SK-N-MC (cell line): ENCODE data around the gene TMEM86B.

Experiments
- DNase-seq: peaks from one replicate; pipeline ENCODE4 v3.0.0-alpha.2; 2011; ENCODE audit warnings: low read depth, low spot score
- H3K27ac ChIP-seq: fragments of 200-600 bp; sonication (generic); 2 replicates; pipeline ENCODE4 v1.5.1; 2016; ENCODE audit warnings: mixed run types
- H3K36me3 ChIP-seq: fragments of 200-600 bp; sonication (generic); 2 replicates; pipeline ENCODE4 v1.6.1; 2017; ENCODE audit warnings: antibody characterized with exemption, low read length, mixed read lengths; ENCODE audit not compliant: insufficient read depth
- H3K4me3 ChIP-seq: fragments of 200-600 bp; sonication (generic); 2 replicates; pipeline ENCODE4 v1.5.1; 2016
- H3K9ac ChIP-seq: fragments of 200-600 bp; sonication (generic); 2 replicates; pipeline ENCODE4 v1.8.0; 2017; ENCODE audit warnings: mixed run types, mixed read lengths; ENCODE audit not compliant: insufficient read length
- H3K9me3 ChIP-seq: fragments of 200-600 bp; sonication (generic); 2 replicates; pipeline ENCODE4 v1.6.1; 2017; ENCODE audit warnings: low read depth, mild to moderate bottlenecking, antibody characterized with exemption, low read length, moderate library complexity, mixed read lengths
- EZH2 ChIP-seq: fragments of 200-600 bp; sonication (generic); IDR thresholded peaks from one replicate; pipeline ENCODE4 v1.6.1; 2017; ENCODE audit warnings: antibody characterized with exemption
- FOXP2 ChIP-seq: optimal IDR thresholded peaks from 2 replicates; pipeline ENCODE3; 2011; ENCODE audit warnings: mild to moderate bottlenecking, moderate library complexity; ENCODE audit not compliant: insufficient read depth; ENCODE audit errors: extremely low read length, control extremely low read depth
- POLR2AphosphoS5 ChIP-seq: IDR thresholded peaks from 2 replicates; pipeline ENCODE4 v1.6.1; 2012; ENCODE audit warnings: mild to moderate bottlenecking, low read depth, low read length, borderline replicate concordance

TMEM86B gene

GRCh38 chr19:55247621-55248099, 19.1 kb upstream of the TMEM86B start:
- Histone ChIP-seq H3K4me3 (no peak overlapping the region), H3K36me3 (peaks cover 25% of the 10 kb centered on the region; the same call in 1 of the 2 replicates), H3K9me3 (no peaks in the 10 kb centered on the region), H3K27ac (no peak overlapping the region), H3K9ac (no peak overlapping the region)
- DNase-seq, result no peak
- TF ChIP-seq EZH2, result no peak

DNA sequence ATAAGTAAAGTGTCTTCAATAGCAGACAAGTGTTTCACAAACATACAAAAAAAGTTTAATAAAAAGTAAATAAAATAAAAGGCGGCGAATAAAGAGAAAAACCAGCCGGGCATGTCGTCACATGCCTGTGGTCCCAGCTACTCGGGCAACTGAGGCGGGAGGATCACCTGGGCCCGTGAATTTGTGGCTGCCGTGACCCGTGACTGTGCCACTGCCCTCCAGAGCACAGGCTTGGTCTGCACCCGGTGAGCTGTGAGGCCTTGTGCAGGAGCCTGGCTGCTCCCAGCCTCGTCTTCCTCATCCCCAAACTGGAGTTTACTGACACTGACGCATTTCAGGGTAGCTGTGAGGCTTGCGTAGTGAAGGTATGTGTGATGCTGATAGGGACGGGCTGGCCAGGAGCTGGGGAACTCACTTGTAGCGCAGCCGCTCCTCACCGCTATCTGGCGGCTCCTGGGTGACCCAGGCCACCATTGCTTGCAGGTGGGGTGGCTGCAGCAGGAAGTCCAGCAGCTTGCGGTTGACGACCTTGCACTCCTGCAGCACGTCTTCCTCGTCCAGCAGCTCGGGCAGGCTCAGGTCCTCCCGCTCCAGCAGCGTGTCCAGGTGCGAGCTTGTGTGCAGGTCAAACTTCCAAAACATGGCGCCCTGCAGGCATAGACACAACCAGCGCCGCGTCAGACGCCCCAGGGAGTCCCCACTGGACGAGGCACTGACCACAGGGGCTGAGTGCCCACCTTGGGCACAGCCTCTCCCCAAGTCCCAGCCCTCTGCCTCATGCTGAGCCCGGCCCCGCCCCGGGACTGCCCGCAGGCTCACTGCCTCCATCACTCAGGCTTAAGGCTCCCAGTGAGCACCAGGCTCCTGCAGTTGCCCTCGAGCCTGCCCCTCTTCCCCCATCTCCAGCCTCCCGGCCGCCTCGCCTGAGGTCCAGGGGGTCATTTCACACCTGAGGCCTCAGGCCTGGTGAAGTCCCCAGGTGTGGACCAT, 18.2 kb upstream of the TMEM86B start:
- H3K9ac ChIP-seq, result no peak overlapping the region
- H3K9me3 ChIP-seq, result no peaks in the 10 kb centered on the region
- TF ChIP-seq EZH2, result no peak
- TF ChIP-seq POLR2AphosphoS5, result no peak
- TF ChIP-seq FOXP2, result no peak
- DNase-seq, result no peak
- no peak overlapping the region for H3K27ac ChIP-seq
- H3K36me3 ChIP-seq, result peaks cover 34% of the 10 kb centered on the region
- no peak overlapping the region for H3K4me3 ChIP-seq

DNA sequence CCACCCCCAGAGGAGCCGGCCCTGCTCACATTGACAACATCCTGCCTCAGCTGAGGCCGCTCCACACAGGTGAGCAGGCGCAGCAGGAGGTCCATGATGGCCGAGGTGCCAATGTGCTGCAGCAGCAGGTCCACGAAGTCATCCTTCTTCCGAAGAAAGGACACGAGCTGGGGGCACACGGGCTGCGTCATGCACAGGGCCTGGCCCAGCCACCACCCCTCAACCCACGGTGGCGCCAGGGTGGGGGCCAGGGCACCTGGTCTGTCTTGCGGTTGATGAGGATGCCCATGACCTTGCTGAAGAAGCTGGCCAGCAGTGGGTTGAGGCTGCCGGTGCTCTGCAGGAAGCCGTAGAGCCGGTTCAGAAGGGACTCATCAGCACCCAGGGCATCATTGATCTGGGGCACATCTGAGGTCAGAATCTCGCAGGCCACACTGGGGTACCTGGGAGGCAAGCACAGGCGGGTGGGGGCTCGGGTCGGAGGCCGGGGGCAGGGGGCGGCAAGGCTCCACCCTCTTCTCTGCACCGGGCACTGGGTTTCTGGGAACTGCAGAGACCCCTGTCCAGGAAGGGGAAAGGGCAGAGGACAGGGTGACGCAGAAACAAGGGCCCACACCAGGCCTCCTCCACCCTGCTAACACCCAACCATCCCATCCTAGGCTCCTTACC, 16.8 kb upstream of the TMEM86B start:
- no peak for TF ChIP-seq POLR2AphosphoS5
- no peak for TF ChIP-seq FOXP2
- no peak for TF ChIP-seq EZH2
- DNase-seq, result no peak
- H3K4me3 ChIP-seq, result no peak overlapping the region
- no peak overlapping the region for H3K27ac ChIP-seq
- no peak overlapping the region for H3K9ac ChIP-seq
- peaks cover 44% of the 10 kb centered on the region for H3K36me3 ChIP-seq
- H3K9me3 ChIP-seq, result no peaks in the 10 kb centered on the region

- DNase-seq, result no peak
- H3K4me3 ChIP-seq, result no peak overlapping the region
- H3K9ac ChIP-seq, result no peak overlapping the region
- TF ChIP-seq FOXP2 (no peak), POLR2AphosphoS5 (no peak), EZH2 (no peak)
- H3K9me3 ChIP-seq, result no peaks in the 10 kb centered on the region
- peaks cover 54% of the 10 kb centered on the region for H3K36me3 ChIP-seq
- H3K27ac ChIP-seq, result no peak overlapping the region
Measured at GRCh38 chr19:55244004-55244680, 15.6 kb upstream of the TMEM86B start.

DNA sequence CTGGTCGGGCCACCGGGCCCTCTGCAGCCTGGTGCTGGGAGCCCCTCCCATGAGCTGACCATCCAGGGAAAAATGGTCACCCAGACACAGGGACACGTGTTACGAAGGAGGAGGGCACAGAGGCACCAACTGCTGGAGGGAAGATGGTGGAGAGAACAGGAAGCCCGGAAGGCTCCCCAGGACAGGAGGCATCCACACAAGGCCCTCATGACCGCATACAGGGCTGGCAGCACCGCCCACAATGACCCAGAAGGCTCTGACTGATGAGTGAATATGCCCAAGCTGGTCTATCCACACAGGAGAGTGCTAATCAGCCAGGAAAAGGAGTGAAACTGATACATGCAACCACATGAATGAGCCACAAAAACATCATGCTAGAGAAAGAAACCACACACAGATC, 14.0 kb upstream of the TMEM86B start:
- TF ChIP-seq EZH2, result no peak
- no peak overlapping the region for H3K9ac ChIP-seq
- no peaks in the 10 kb centered on the region for H3K9me3 ChIP-seq
- no peak overlapping the region for H3K4me3 ChIP-seq
- H3K27ac ChIP-seq, result no peak overlapping the region
- DNase-seq, result no peak
- H3K36me3 ChIP-seq, result peaks cover 68% of the 10 kb centered on the region

DNA sequence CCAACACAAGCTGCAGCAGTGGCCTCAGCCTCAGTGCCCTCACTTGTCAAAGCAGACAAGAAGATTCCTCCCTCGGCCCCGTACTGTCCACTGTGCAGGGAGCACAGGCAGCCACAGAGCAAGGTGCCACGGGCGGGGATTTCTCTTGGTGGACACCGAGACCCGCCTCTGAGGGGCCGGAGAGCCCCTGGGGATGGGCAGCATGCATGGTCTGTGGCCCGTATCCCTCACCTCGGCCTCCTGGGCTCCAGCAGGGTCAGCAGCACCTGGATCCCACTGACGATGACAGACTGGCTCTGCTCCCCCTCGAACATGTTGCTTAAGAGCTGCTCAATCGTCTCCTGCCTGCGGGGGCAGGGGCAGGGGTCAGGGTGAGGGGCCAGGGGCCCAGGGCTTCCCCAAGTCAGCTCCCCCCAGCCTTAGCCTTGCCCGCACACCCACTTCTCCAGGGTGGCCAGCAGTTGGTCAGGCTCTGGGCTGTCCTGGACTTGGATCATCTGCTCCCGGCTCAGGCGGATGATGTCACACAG, 13.4 kb upstream of the TMEM86B start:
- H3K4me3 ChIP-seq, result no peak overlapping the region
- H3K9me3 ChIP-seq, result no peaks in the 10 kb centered on the region
- H3K36me3 ChIP-seq, result peaks cover 73% of the 10 kb centered on the region
- H3K9ac ChIP-seq, result no peak overlapping the region
- H3K27ac ChIP-seq, result no peak overlapping the region
- DNase-seq, result no peak
- no peak for TF ChIP-seq EZH2
- no peak for TF ChIP-seq FOXP2
- no peak for TF ChIP-seq POLR2AphosphoS5

DNA sequence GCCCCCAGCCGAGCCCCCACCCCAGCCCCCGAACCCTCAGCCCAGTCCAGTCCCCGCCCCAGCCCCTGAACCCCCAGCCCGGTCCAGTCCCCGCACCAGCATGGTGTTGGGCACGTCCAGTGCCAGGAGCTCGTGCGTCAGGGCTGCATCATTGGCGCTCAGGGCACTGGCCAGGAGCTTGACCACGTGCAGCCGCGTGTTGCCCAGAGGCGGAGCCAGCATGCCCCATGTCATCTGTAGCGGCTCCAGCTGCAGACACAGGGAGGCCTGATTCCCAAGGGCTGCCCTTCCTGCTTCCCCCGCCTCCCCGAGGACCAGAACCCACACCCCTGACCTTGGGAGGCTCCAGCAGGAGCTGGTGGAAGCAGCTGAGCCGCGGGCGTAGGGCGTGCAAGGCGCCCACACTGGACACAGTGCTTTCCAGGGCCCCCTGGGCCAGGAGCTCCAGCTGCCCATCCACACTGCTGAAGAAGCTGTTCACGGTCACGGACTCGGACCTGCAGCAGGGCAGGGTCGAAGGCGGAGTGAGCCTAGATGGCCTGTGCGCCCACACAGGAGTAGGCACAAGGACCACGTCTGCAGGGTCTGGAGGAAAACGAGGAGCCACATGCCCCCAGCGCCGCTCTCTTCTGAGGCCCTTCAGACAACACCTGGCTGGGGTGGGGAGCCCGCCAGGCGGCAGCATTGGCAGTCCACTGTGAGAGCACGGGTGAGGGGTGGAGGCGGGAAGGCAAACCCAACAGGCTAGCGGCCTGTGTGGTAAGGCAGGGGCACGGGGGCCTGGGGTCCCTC, 12.8 kb upstream of the TMEM86B start:
- Histone ChIP-seq H3K36me3 (peaks cover 76% of the 10 kb centered on the region), H3K9me3 (no peaks in the 10 kb centered on the region), H3K27ac (no peak overlapping the region), H3K4me3 (no peak overlapping the region), H3K9ac (no peak overlapping the region)
- TF ChIP-seq FOXP2 (no peak), POLR2AphosphoS5 (no peak), EZH2 (no peak)
- no peak for DNase-seq
